Adrenal gland (tissue), 12 donors: Measurements from ENCODE around the gene FGF12. TPM values are rescaled to one million over a fixed set of nuclear protein-coding genes. Genes with fewer than 3 reads are reported as not detected.

Experiments used
- DNase-seq, 7 donors: peaks; one replicate each; pipeline ENCODE4 v3.0.0-alpha.2; 2019 to 2020
- H3K27ac ChIP-seq, 5 donors: fragments of 200-600 bp; sonication (generic) in 4 of 5; 1 replicate in 3 of 5; 2 replicates in 2 of 5; pipeline versions ENCODE4 v1.5.1 to v1.8.0; 2016 to 2020; ENCODE audit warnings: mild to moderate bottlenecking in 1 of 5
- H3K27me3 ChIP-seq: fragments of 200-600 bp; 2 replicates; pipeline ENCODE4 v1.8.0; 2021
- H3K36me3 ChIP-seq, 2 donors: fragments of 200-600 bp; replicated peaks in 1 of 2; 1 replicate in 1 of 2; 2 replicates in 1 of 2; pipeline versions ENCODE4 v1.5.1 to v1.8.0; 2018 to 2022
- H3K4me1 ChIP-seq, 2 donors: fragments of 200-600 bp; replicated peaks in 1 of 2; 1 replicate in 1 of 2; 2 replicates in 1 of 2; pipeline versions ENCODE4 v1.5.1 to v1.8.0; 2018 to 2021
- H3K4me3 ChIP-seq, 4 donors: fragments of 200-600 bp; sonication (generic) in 3 of 4; one replicate each; pipeline ENCODE4 v1.5.1; 2016 to 2018
- H3K9me3 ChIP-seq, 3 donors: fragments of 200-600 bp; sonication (generic) in 1 of 3; replicated peaks in 1 of 3; 1 replicate in 2 of 3; 2 replicates in 1 of 3; pipeline versions ENCODE4 v1.5.1 to v1.8.0; 2016 to 2021
- CTCF ChIP-seq, 6 experiments: fragments of 450-650 bp in 4 of 6; fragments of 200-600 bp in 2 of 6; sonication (generic) in 1 of 6; IDR thresholded peaks; 1 replicate in 5 of 6; 2 replicates in 1 of 6; pipeline versions ENCODE4 v1.5.1 to v1.8.0; 2016 to 2021; ENCODE audit warnings: antibody characterized with exemption in 6 of 6, mild to moderate bottlenecking in 2 of 6, moderate library complexity in 1 of 6
- POLR2A ChIP-seq, 2 donors: fragments of 450-650 bp; IDR thresholded peaks; one replicate each; pipeline ENCODE4 v1.6.1; 2017; ENCODE audit warnings: antibody characterized with exemption in 2 of 2, mild to moderate bottlenecking in 2 of 2, moderate library complexity in 1 of 2
- WGBS, 4 donors: extraction: QIAGEN DNeasy Blood & Tissue Kit in 2 of 4; methylation state at CpG; one replicate each; pipeline versions ENCODE4 v1.1.5 to v1.1.7; 2013 to 2017; 5-methylcytosine and 5-hydroxymethylcytosine counted together
- intact Hi-C, 2 donors: fragments of 100-400 bp; cut with DNase I; formaldehyde crosslinking; loops; one replicate each; pipeline versions ENCODE4 v1.14.1 to v1.15.0; 2022 to 2023
- polyA plus RNA-seq, 3 donors: library from polyadenylated mRNA; stranded (reverse); fragments of 200-250 nt in 2 of 3; fragments of 350-450 nt in 1 of 3; fragmentation: Illumina TruSeq in 1 of 3; extraction: RNeasy Lipid Tissue Mini Kit (QIAGEN cat#74804) in 1 of 3; gene quantifications; one replicate each; pipeline ENCODE4 v1.2.3, GENCODE V29; 2013 to 2014
- total RNA-seq, 9 donors: library from RNA; depleted of rRNA in 4 of 9; stranded (reverse); fragments of >200 nt in 4 of 9; fragments of 120-200 nt in 1 of 9; fragmentation: NEBNext Ultra II Directional in 1 of 9; extraction: Animal tissue kit (Norgen Biotek cat#: 25700) in 1 of 9; gene quantifications; one replicate each; pipeline versions ENCODE4 v1.1.0 to v1.2.4, GENCODE V29; 2013 to 2023
- donor health status: healthy with polysubstance abuse.
- donor health status: Bipolar disorder and iron deficiency.
- donor health status: DM: yes; HTN: yes; CAD: no.
- donor health status: DM: no; HTN: no; CAD: no.
- donor health status: DM: no; HTN: no; CAD: no.
- donor health status: DM: yes; HTN: yes; CAD: no.

FGF12 gene
- total and polyA plus RNA-seq, 12 donors, result 23.3 to 286 (median 81.3) TPM

GRCh38 chr3:192516820-192517219 lies 210.5 kb downstream of the FGF12 start:
- Histone ChIP-seq H3K36me3 (no peaks in the 10 kb centered on the region), H3K4me3 (no peak overlapping the region), H3K27me3 (peaks cover 27% of the 10 kb centered on the region), H3K9me3 (no peaks in the 10 kb centered on the region), H3K4me1 (peaks cover 11 to 15% of the 10 kb centered on the region in 2 donors), H3K27ac (no peak overlapping the region)
- 64 to 76% (median 65%) methylated on average over 7 of the region's 7 CpGs for WGBS, 4 donors
- intact Hi-C loops, result no loop called here
- no peak for TF ChIP-seq POLR2A (IDR thresholded peaks at IDR 0.05)
- TF ChIP-seq CTCF (IDR thresholded peaks at IDR 0.05), result no peak
- no peak for DNase-seq

- TF ChIP-seq CTCF (IDR thresholded peaks at IDR 0.05) (no peak), POLR2A (IDR thresholded peaks at IDR 0.05) (no peak)
- Histone ChIP-seq H3K9me3 (no peaks in the 10 kb centered on the region), H3K27ac (no peak overlapping the region), H3K4me1 (peaks cover 11 to 15% of the 10 kb centered on the region in 2 donors), H3K36me3 (no peaks in the 10 kb centered on the region), H3K27me3 (peaks cover 27% of the 10 kb centered on the region), H3K4me3 (no peak overlapping the region)
- 8 to 17% (median 10%) methylated on average over 10 of the region's 10 CpGs for WGBS, 4 donors
- intact Hi-C loops, result no loop called here
- DNase-seq, result no peak
These were observed 211.7 kb downstream of the FGF12 start for GRCh38 chr3:192515664-192516045.

GRCh38 chr3:192514754-192515663 lies 212.3 kb downstream of the FGF12 start:
- intact Hi-C loops, result no loop called here
- no peaks in the 10 kb centered on the region for H3K36me3 ChIP-seq
- TF ChIP-seq POLR2A (IDR thresholded peaks at IDR 0.05), result no peak
- no peak for TF ChIP-seq CTCF (IDR thresholded peaks at IDR 0.05)
- H3K9me3 ChIP-seq, result no peaks in the 10 kb centered on the region
- WGBS, 4 donors, result 1 to 6% (median 2%) methylated on average over 23 to 74 of the region's 74 CpGs
- peak in 2 of 7 donors; percentile 14 to 24 for DNase-seq
- no peak overlapping the region for H3K27ac ChIP-seq
- H3K4me3 ChIP-seq, result peak overlapping the region in 1 of 4 donors; percentile 57
- H3K27me3 ChIP-seq, result peaks cover 30% of the 10 kb centered on the region
- H3K4me1 ChIP-seq, result peaks cover 11 to 15% of the 10 kb centered on the region in 2 donors

GRCh38 chr3:192514081-192514753 lies 213.1 kb downstream of the FGF12 start:
- Histone ChIP-seq H3K27me3 (peaks cover 32% of the 10 kb centered on the region), H3K9me3 (no peaks in the 10 kb centered on the region), H3K27ac (no peak overlapping the region), H3K36me3 (no peaks in the 10 kb centered on the region), H3K4me3 (peak overlapping the region in 2 of 4 donors; percentile 3 to 57), H3K4me1 (peaks cover 11 to 15% of the 10 kb centered on the region in 2 donors)
- WGBS, 4 donors, result 2 to 5% (median 3%) methylated on average over 22 to 39 of the region's 39 CpGs
- peak in 2 of 7 donors; percentile 8 to 11 for DNase-seq
- TF ChIP-seq CTCF (IDR thresholded peaks at IDR 0.05) (no peak), POLR2A (IDR thresholded peaks at IDR 0.05) (no peak)
- intact Hi-C loops, result no loop called here
